Type B pancreatic cell (in vitro differentiated cells): Measurements from ENCODE around the gene RAD51B. TPM values are rescaled to one million over a fixed set of nuclear protein-coding genes. Genes with fewer than 3 reads are reported as not detected.

Experiments used
- DNase-seq: peaks from one replicate; pipeline ENCODE4 v3.0.0; 2021; ENCODE audit warnings: mixed read lengths; ENCODE audit not compliant: unreplicated experiment; ENCODE audit errors: extremely low spot score
- H3K27ac Mint-ChIP-seq: 2 replicates; pipeline ENCODE4 v1.8.0; 2021; ENCODE audit warnings: mild to moderate bottlenecking, mixed read lengths
- H3K27me3 Mint-ChIP-seq: 2 replicates; pipeline ENCODE4 v1.8.0; 2021; ENCODE audit warnings: mixed read lengths
- H3K36me3 Mint-ChIP-seq: 2 replicates; pipeline ENCODE4 v1.8.0; 2021; ENCODE audit warnings: mixed read lengths
- H3K4me1 Mint-ChIP-seq: one replicate; pipeline ENCODE4 v1.8.0; 2021; ENCODE audit warnings: mixed read lengths; ENCODE audit not compliant: unreplicated experiment
- H3K4me3 Mint-ChIP-seq: 2 replicates; pipeline ENCODE4 v1.8.0; 2021; ENCODE audit warnings: mild to moderate bottlenecking, mixed read lengths
- H3K9me3 Mint-ChIP-seq: 2 replicates; pipeline ENCODE4 v1.8.0; 2021; ENCODE audit warnings: mixed read lengths
- CTCF ChIP-seq: fragments of 200-600 bp; sonication (generic); conservative IDR thresholded peaks from 2 replicates; pipeline ENCODE4 v1.5.0; 2021; ENCODE audit warnings: antibody characterized with exemption, mild to moderate bottlenecking
- total RNA-seq: library from RNA; stranded (reverse); gene quantifications from 2 replicates; pipeline ENCODE4 v1.2.1, GENCODE V29; 2021; ENCODE audit warnings: low replicate concordance

Gene RAD51B
- total RNA-seq, 1 donor from 2014 or later, result 27.3 TPM

- no peak for DNase-seq
- peak overlapping the region; percentile 68 for H3K27ac Mint-ChIP-seq
- TF ChIP-seq CTCF, result no peak
- no peaks in the 10 kb centered on the region for H3K9me3 Mint-ChIP-seq
- no peak overlapping the region for H3K4me3 Mint-ChIP-seq
- peaks cover 71% of the 10 kb centered on the region for H3K4me1 Mint-ChIP-seq
- no peaks in the 10 kb centered on the region for H3K27me3 Mint-ChIP-seq
- H3K36me3 Mint-ChIP-seq, result peaks cover 13% of the 10 kb centered on the region
Measured at GRCh38 chr14:68475802-68476201, 656.2 kb downstream of the RAD51B start.

- peak overlapping the region; percentile 68 for H3K27ac Mint-ChIP-seq
- no peaks in the 10 kb centered on the region for H3K9me3 Mint-ChIP-seq
- no peak for DNase-seq
- peak overlapping the region; percentile 18 for H3K4me3 Mint-ChIP-seq
- no peaks in the 10 kb centered on the region for H3K27me3 Mint-ChIP-seq
- peaks cover 72% of the 10 kb centered on the region for H3K4me1 Mint-ChIP-seq
- H3K36me3 Mint-ChIP-seq, result peaks cover 20% of the 10 kb centered on the region
- TF ChIP-seq CTCF, result no peak
Measured at GRCh38 chr14:68476212-68477109, 656.9 kb downstream of the RAD51B start.

GRCh38 chr14:68477110-68477455, 657.5 kb downstream of the RAD51B start:
- no peak for TF ChIP-seq CTCF
- H3K9me3 Mint-ChIP-seq, result no peaks in the 10 kb centered on the region
- no peaks in the 10 kb centered on the region for H3K27me3 Mint-ChIP-seq
- peaks cover 68% of the 10 kb centered on the region for H3K4me1 Mint-ChIP-seq
- H3K4me3 Mint-ChIP-seq, result no peak overlapping the region
- H3K27ac Mint-ChIP-seq, result peak overlapping the region; percentile 75
- no peak for DNase-seq
- H3K36me3 Mint-ChIP-seq, result peaks cover 20% of the 10 kb centered on the region

- Mint-ChIP-seq H3K4me3 (no peak overlapping the region), H3K4me1 (peaks cover 65% of the 10 kb centered on the region), H3K9me3 (no peaks in the 10 kb centered on the region), H3K36me3 (peaks cover 20% of the 10 kb centered on the region), H3K27ac (peak overlapping the region; percentile 75), H3K27me3 (no peaks in the 10 kb centered on the region)
- no peak for TF ChIP-seq CTCF
- no peak for DNase-seq
Measured at GRCh38 chr14:68477461-68478085, 658.0 kb downstream of the RAD51B start.

GRCh38 chr14:68479247-68479646, 659.7 kb downstream of the RAD51B start:
- no peak for TF ChIP-seq CTCF
- DNase-seq, result no peak
- Mint-ChIP-seq H3K27me3 (no peaks in the 10 kb centered on the region), H3K27ac (peak overlapping the region; percentile 92), H3K4me3 (peak overlapping the region; percentile 48), H3K36me3 (peaks cover 20% of the 10 kb centered on the region), H3K9me3 (no peaks in the 10 kb centered on the region), H3K4me1 (peaks cover 64% of the 10 kb centered on the region)
